GM18870 (cell line): ENCODE results near the gene NDUFAF2.
"Not testable (repeated sequence)": the region's sequence is repeated elsewhere in the genome, so short reads cannot be mapped to it uniquely, and the experiment has no call there.

ENCODE experiments used
- ATAC-seq: cut with Tn5 transposase; IDR thresholded peaks from one replicate; pipeline ENCODE4 v1.9.1; 2021; ENCODE audit warnings: moderate library complexity; ENCODE audit not compliant: unreplicated experiment

NDUFAF2 gene

DNA sequence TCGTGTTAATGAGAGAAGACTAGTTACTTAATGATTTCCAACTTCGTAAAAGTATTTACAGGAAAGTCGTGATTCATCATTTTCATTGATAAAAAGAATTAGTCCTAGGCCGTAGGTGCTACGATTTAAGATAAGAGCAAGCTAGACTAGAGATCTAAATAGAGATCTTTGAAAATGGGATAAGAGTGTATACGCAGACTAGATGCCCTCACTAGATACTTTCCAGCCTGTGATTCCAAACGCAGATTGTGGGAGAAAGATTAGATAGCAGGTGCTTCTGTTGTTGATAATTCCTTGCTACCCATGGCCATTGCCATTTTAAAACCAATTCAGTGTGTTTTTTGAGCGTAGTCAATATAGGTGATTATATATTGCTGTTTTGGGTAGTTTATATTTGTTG is 223.9 kb downstream of the NDUFAF2 start:
- ATAC-seq = no peak

DNA sequence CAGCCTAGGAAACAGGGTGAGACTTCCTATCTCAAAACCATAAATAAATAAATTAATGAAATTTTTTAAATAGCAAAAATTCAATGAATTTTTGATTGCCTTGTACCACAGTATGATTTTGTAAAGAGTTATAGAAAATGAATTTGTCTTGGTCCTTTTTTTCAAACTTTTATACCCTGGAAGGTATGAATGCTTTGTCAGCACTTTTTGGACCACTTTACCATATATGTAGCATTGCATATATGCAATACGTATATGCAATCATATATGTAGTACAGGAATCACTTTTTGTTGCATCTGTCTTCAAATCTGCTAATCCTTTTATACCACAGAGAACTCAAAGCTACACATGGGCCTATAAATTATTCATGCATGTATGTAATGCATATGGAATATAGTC is 226.5 kb downstream of the NDUFAF2 start:
- no peak for ATAC-seq

DNA sequence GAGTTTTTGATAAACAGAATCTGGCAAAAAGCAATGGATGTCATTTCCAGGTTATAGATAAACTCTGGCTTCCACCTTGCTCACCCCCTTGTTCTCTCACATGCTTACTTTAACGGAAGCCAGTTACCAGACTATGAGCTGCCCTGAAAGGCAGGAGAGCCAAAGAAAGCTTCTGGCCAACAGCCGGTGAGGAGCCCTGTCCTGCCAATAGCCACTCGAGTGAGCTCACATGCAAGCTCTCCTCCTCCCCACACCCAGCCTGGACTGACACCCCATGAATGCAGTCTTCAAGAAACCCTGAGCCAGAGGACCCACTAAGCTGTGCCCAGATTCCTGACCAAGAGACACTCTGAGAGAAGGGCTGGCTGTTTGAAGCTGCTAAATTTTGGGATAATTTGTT is 231.6 kb downstream of the NDUFAF2 start:
- no peak for ATAC-seq

DNA sequence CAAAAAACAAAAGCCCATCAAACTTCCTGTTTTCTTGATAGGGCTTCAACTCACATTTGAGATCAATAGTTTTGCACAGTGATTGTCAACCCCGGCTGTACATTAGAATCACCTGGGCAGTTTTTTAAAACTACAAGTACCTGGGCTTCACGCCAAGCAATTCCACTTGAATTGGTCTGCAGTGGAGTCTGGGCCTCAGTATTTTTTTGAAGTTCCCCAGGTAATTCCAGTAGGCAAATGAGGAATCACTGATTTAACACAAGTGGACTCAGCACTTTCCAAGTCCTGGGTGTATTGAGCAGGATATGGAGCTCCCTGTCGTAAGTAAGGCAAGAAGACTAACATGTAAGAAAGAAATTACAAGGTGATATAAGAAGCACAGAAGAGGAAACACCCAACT is 232.1 kb downstream of the NDUFAF2 start:
- ATAC-seq = no peak

DNA sequence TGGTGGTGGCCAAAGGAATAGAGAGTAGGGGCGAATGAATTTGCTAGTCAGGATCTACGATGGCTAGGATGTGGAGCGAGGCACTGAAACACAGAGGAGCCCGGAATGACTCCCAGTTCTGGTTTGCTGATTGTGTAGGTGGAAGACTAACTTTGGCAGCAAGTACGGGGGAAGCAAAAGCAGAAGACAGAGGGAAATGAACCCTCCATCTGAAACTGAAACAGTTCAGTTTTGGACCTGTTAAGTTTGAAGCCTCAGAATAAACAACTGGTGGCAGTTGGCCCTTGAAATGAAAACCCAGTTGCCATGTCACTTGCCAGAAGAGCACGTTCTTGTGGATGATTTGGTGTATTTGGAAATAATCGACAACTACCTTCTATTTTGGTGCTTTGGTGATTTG is 232.7 kb downstream of the NDUFAF2 start:
- ATAC-seq = peak; percentile 79

DNA sequence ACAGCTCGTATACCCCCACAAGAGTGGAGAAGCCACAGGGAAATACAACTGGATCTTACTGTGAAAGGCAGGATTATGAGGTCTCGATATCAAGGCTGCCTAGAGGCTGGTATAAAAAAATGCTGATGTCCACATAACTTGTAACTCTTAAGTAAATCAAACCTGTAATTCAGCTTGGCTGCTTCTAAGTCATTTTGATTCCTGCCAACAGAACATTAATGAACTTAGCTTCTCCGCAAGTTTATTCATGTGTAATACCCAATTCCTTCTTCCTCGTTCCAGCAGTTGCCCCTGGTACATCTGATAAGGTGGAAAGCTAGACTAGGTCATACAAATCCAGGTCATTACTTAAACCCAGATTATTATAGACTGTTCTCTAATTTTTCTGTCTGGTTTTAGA is 233.7 kb downstream of the NDUFAF2 start:
- ATAC-seq = no peak

DNA sequence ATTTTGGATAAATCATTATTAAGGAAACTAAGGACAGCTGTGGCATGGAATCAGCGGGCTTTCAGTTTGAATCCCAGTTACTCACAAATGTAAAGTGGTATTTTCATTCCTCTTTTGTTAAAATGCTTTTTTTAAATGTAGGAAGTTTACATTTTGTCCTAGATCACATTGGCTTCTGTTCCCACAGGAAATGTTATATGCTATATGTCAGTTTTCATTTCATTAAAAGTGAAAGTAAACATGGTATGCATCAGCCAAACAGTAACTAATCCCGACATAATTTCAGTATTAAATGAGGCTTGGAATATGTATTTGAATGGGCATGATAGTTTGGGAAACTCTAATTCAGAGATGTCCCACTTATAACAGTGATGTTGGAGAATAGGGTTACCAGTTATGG is 235.9 kb downstream of the NDUFAF2 start:
- no peak for ATAC-seq

DNA sequence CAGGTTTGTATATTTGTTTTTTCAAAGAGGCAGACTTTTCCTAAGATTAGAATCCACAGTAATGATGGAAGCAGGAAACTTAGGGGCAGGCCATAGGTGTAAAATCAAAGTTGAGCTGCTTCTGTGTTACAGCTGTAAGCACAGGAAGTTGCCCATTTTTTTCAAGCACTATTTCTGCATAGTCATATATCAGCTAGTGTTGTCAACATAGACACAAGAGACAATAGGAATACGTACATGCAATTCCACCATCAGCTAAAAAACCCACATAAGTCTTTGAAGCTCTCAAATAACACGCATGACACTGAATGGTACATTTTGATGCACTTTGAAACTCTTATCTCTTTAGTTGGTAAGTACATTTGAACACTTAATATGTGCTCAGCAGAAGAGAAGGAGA is 237.4 kb downstream of the NDUFAF2 start:
- no peak for ATAC-seq

DNA sequence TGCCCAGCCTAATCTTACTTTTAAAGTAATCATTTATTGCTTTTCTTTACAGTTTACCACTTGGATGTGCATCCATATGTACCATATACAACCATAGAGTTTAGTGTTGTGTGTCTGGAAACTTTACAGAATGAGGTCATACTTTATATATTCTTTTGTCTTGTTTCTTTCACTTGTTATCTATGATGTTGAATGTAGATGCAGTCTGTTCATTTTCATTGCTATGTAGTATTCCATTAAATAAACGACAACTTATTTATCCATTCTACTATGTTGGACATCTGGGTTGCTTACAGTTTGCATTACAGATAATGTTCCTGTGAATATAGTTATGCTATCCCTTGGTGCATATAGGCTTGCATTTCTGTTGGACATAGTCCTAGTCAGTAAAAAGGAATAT is 238.5 kb downstream of the NDUFAF2 start:
- no peak for ATAC-seq

DNA sequence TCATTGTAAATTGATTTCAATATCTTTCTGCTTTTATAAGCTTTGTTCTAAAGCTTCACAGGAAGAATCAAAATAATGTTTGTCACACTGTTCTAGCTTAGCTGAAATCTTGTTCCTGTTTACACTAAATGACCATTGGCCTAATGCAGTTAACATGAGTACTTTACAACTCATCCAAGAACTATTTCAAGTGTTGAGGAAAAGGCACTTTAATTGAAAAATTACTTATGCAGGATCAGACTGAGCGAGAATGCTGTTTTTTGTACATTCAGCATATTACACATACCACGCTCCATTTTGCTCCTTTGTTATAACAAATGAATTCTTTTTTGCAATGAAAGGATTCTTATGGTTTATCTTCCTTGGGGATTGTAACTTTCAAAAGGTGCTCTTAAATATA is 239.7 kb downstream of the NDUFAF2 start:
- no peak for ATAC-seq

DNA sequence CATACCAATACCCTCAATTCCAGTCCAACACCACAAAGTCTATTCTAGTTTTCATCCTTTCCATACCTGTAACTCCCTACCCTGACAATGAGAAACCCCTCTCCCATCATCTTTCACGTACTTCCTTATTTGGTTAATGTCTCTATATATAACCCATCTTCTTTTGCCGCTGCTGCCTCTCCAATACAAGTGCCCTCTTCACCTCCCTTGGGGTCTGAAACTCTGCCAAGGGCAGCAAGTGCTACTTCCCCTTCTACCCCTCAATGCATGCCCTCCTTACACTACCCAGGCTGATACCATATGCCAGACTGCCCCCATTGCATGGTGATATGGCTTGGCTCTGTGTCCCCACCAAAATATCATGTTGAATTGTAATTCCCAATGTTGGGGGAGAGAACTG is 241.6 kb downstream of the NDUFAF2 start:
- no peak for ATAC-seq

DNA sequence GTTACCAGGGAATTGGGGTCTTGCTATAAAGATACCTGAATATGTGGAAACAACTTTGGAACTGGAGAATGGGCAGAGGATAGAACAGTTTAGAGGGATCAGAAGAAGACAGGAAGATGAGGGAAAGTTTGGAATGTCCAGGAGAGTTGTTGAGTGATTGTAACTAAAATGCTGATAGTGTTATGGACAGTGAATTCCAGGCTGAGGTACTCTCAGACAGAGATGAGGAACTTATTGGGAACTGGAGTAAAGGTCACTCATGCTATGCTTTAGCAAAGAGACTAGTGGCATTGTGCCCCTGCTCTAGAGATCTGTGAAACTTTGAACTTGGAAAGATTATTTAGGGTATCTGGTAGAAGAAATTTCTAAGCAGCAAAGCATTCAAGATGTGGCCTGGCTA is 242.3 kb downstream of the NDUFAF2 start:
- ATAC-seq = not testable (repeated sequence)

DNA sequence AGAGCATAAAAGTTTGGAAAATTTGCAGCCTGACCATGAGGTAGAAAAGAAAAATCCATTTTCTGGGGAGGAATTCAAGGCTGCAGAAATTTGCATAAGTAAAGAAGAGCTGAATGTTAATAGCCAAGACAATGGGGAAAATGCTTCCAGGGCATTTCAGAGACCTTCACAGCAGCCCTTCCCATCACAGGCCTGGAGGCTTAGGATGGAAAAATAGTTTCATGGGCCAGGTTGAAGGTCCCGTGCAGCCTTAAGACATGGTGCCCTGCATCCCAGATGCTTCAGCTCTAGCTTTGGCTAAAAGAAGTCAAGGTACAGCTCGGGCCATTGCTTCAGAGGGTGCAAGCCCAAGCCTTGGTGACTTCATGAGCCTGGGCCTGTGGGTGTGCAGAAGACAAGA is 242.8 kb downstream of the NDUFAF2 start:
- ATAC-seq = not testable (repeated sequence)

DNA sequence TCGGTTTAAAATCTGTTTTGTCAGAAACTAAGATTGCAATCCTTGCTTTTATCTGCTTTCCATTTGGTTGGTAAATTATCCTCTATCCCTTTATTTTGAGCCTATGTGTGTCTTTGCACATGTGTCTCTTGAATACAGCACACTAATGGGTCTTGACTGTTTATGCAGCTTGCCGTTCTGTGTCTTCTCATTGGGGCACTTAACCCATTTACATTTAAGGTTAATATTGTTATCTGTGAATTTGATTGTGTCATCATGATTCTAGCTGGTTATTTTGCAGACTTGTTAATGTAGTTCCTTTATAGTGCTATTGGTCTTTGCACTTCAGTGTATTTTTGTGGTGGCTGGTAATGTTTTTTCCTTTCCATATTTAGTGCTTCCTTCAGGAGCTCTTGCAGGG is 253.6 kb downstream of the NDUFAF2 start:
- ATAC-seq = no peak

DNA sequence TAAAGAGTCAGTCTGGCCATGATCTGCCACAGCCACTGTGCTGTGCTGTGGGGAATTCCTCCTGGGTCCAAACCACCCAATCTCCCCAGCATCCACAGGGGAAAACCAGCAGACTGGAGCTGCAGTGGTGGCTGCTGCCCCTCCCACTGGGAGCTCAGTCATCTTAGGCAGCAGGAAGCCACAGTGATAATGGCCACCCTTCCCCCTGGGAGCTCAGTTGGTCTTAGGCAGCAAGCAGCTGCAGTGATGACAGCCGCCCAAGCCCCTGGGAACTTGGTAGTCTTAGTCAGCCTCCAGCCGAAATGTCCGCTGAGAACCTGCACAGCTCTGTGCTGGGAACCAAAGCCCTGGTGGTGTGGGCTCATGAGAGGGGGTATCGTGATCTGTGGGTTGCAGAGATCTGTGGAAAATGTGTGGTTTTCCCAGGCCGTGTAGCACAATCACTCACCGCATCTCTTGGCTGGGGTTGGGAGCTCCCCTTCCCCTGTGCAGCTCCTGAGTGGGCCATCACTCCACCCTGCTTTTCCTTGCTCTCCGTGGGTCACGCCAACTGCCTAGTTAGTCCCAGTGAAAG is 255.7 kb downstream of the NDUFAF2 start:
- peak; percentile 68 for ATAC-seq

DNA sequence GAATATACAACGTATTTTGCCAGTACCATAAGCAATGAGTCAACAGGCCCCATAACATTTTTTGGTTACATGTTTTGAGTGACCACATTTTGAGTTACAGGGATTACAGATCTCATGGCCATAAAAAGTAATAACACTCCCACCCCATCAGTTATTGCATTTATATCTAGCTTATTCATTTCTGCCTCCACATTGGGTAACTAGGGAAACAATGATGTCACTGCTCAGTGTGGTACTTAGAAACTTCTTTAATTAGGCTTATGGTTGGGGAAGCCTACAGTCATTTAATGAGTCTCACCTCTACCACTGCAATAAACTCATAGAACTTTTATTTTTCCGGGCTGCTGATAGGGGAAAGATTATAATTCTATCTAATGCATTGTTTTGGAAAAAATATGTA is 257.2 kb downstream of the NDUFAF2 start:
- ATAC-seq = peak; percentile 50
